DMS153 (cell line): Measurements from ENCODE around the gene JAKMIP3.

Experiments used
- DNase-seq: peaks from one replicate; lab custom pipeline; 2025; lab: John Stamatoyannopoulos, UW

JAKMIP3 gene

GRCh38 chr10:132098539-132099388, 33.0 kb downstream of the JAKMIP3 start:
- DNase-seq: no peak

GRCh38 chr10:132099389-132100090, 33.8 kb downstream of the JAKMIP3 start:
- no peak for DNase-seq

- no peak for DNase-seq
These were observed 34.3 kb downstream of the JAKMIP3 start for GRCh38 chr10:132100091-132100481.

GRCh38 chr10:132100556-132101349, 35.0 kb downstream of the JAKMIP3 start:
- DNase-seq: no peak

- no peak for DNase-seq
These were observed 35.8 kb downstream of the JAKMIP3 start for GRCh38 chr10:132101529-132101928.

- no peak for DNase-seq
These were observed 36.4 kb downstream of the JAKMIP3 start for GRCh38 chr10:132102071-132102716.

GRCh38 chr10:132102717-132103110, 37.0 kb downstream of the JAKMIP3 start:
- DNase-seq: no peak

GRCh38 chr10:132103116-132103910, 37.6 kb downstream of the JAKMIP3 start:
- no peak for DNase-seq

- DNase-seq: no peak
These were observed 38.3 kb downstream of the JAKMIP3 start for GRCh38 chr10:132104062-132104461.

- no peak for DNase-seq
These were observed 38.9 kb downstream of the JAKMIP3 start for GRCh38 chr10:132104471-132105301.

GRCh38 chr10:132105302-132105995, 39.7 kb downstream of the JAKMIP3 start:
- no peak for DNase-seq

GRCh38 chr10:132106431-132106830, 40.7 kb downstream of the JAKMIP3 start:
- no peak for DNase-seq

GRCh38 chr10:132107186-132107948, 41.6 kb downstream of the JAKMIP3 start:
- DNase-seq: no peak

GRCh38 chr10:132107949-132108877, 42.5 kb downstream of the JAKMIP3 start:
- DNase-seq: no peak

GRCh38 chr10:132109341-132110110, 43.8 kb downstream of the JAKMIP3 start:
- no peak for DNase-seq

GRCh38 chr10:132110111-132110521, 44.4 kb downstream of the JAKMIP3 start:
- DNase-seq: no peak

- no peak for DNase-seq
These were observed 45.0 kb downstream of the JAKMIP3 start for GRCh38 chr10:132110713-132111112.
